GM10266 (cell line): Measurements from ENCODE around the gene GNMT.

Experiments
- DNase-seq: peaks from one replicate; pipeline ENCODE4 v3.0.0; 2012; ENCODE audit errors: extremely low spot score
- TF ChIP-seq, protein P1 (sequence below): IDR thresholded peaks from 2 replicates; pipeline ENCODE4 v1.5.1; 2012; ENCODE audit warnings: mild to moderate bottlenecking, low read depth; ENCODE audit not compliant: control insufficient read depth, insufficient read depth; ENCODE audit errors: missing control alignments

The GNMT gene

DNA sequence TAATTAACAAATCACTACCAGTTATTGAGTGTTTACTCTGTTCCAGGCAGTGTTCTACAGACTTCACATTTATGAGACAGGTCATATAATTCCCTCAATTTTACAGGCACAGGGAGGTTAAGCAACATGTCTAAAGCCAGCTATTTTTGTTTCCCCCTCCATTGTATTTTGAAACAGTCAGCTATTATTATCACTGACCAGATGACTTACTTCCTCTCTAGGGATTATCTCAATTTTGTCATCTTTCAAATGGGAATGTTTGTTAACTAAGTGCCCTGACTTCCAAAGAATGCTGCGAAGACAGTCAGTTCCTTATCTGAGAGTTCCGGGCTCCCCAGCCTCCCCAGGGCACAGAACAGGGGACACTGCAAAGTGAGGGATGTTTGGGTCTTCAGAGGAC is 36.9 kb upstream of the GNMT start:
- TF ChIP-seq, protein P1, sequence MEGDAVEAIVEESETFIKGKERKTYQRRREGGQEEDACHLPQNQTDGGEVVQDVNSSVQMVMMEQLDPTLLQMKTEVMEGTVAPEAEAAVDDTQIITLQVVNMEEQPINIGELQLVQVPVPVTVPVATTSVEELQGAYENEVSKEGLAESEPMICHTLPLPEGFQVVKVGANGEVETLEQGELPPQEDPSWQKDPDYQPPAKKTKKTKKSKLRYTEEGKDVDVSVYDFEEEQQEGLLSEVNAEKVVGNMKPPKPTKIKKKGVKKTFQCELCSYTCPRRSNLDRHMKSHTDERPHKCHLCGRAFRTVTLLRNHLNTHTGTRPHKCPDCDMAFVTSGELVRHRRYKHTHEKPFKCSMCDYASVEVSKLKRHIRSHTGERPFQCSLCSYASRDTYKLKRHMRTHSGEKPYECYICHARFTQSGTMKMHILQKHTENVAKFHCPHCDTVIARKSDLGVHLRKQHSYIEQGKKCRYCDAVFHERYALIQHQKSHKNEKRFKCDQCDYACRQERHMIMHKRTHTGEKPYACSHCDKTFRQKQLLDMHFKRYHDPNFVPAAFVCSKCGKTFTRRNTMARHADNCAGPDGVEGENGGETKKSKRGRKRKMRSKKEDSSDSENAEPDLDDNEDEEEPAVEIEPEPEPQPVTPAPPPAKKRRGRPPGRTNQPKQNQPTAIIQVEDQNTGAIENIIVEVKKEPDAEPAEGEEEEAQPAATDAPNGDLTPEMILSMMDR: no peak
- DNase-seq: no peak

DNA sequence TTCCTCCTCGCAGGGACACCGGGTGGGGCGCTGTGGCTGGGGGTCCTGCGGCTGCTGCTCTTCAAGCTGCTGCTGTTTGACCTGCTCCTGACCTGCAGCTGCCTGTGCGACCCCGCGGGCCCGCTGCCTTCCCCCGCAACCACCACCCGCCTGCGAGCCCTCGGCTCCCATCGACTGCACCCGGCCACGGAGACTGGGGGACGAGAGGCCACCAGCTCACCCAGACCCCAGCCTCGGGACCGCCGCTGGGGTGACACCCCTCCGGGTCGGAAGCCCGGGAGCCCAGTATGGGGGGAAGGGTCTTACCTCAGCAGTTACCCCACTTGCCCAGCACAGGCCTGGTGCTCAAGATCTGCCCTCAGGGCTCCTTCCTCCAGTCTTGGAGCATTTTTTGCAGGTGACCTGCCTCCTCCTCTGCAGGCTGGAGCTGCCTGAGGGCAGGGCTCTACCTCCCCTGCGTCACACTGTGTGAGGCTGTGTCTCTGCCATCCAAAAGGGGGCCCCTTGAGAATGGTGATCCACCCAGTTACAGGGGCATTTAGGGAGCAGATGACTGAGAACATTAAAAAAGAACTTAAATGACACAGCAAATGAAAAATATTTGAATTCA is 35.2 kb upstream of the GNMT start:
- TF ChIP-seq, protein P1: no peak
- DNase-seq: no peak

DNA sequence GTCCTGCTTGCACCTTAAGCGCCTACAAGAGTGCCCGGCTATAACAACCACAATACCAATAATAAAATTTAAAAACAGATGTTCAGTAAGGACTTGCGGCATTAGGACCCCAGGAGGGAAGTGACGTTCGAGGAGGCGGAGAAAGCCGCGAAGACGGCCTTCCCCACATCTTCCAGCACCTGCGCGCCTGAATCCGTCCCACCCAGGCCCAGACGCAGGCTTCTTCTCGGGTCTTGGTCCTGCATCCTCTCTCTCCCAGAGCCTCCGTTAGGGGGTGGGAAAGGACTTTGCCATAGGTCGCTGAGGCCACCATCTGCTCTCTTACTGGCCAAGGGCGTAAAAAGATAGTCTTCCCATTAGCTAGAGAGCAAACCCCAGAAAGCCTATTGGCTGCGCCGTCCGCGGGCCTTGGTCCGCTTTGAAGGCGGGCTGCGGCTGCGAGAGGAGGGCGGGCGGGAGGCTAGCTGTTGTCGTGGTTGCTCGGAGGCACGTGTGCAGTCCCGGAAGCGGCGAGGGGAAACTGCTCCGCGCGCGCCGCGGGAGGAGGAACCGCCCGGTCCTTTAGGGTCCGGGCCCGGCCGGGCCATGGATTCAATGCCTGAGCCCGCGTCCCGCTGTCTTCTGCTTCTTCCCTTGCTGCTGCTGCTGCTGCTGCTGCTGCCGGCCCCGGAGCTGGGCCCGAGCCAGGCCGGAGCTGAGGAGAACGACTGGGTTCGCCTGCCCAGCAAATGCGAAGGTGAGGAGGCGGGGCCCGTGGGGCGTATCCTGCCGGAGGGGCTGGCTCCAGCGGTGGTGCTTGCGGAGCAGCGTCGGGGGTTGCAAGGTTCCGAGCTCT is 31.4 kb upstream of the GNMT start, which contains the start of gene CNPY3:
Gene CNPY3 (plus strand): TSS at position 495 of the 835 bp plus-strand sequence. CDS start 91 bp downstream, at position 586.
- DNase-seq: peak; percentile 94
- TF ChIP-seq, protein P1: no peak

DNA sequence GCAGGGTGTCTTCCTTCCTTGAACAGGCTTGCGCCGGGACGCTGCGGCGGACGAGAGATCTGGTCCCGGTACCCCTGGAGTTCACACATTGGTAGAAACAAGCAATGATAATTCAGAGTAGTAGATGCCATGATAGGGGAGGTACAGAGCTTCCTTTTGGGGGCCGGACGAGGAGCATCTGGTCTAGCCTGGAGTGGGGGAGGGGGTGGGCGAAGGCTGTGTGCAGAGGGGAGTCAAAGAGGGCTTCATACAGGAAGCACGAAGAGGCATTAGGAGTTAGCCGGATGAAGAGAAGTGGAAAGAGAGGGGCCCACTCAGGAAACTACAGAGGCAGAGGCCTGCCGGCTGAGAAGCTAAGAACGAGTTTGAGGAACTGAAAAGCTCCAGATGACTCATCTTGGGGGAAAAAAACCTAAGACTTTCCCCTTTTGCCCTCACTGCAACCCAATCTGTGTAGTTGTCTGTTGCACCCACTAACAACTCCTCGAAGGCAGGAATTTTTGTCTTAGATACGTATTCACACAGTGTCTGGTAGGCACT is 30.7 kb upstream of the GNMT start:
- peak; percentile 83 for DNase-seq
- TF ChIP-seq, protein P1: no peak

DNA sequence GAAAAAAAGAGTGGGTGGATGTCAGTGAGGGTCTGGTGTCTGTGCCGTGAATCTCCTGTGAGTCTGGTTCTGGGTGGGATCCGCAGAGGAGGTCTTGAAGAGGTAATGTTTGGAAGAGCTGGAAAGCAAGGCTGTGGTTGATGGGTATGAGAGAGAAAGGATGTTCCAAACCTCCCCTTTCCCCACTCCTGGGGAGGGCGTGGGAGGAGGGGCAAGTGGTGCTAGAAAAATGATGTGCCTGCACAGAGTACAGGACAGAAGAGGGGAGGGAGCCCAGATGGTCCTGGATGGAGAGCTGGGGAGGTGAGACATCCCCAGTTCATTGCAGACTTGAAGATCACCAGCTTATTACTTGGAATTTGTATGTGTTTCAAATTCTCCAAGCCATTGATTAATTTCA is 28.1 kb upstream of the GNMT start:
- no peak for DNase-seq
- TF ChIP-seq, protein P1: no peak

DNA sequence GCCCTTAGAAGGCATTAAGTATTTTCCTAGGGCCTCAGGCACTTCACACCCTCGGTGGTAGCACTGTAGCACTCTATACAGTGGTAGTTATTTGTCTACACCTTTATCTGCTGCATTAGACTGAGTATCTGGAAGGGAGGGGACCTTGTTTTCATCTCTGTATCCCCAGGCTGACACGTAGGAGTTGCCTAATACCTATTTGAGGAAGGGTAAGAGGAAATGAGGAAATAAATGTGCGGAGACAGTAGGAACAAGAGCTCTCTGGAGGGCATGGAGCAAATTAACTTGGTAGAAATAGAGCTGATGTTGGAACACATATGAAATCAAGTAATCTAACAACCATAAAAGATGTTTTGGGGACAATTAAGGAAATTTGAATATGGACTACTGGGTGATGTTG is 27.3 kb upstream of the GNMT start:
- DNase-seq: no peak

More for the DNA sequence above, 27.3 kb upstream of the GNMT start:
- TF ChIP-seq, protein P1: no peak
